Spleen (tissue), 7 donors: ENCODE results near the gene TRAPPC6A.

Experiments
- CTCF ChIP-seq, 11 experiments: fragments of 200-600 bp in 7 of 11; fragments of 450-650 bp in 4 of 11; sonication (generic) in 4 of 11; IDR thresholded peaks in 8 of 11; conservative IDR thresholded peaks in 3 of 11; 1 replicate in 7 of 11; 2 replicates in 4 of 11; pipeline versions ENCODE4 v1.4.0 to v1.8.0; 2016 to 2021; ENCODE audit warnings: antibody characterized with exemption in 11 of 11, inconsistent platforms in 4 of 11, mild to moderate bottlenecking in 1 of 11
- POLR2AphosphoS5 ChIP-seq, 3 donors: sonication (generic); formaldehyde crosslinking; IDR thresholded peaks; one replicate each; pipeline ENCODE4 v1.5.1; 2017; ENCODE audit warnings: antibody characterized with exemption in 3 of 3
- donor health status: DM: no; HTN: no; CAD: no; lungs with moderate emphysema.
- donor health status: DM: no; HTN: no; CAD: no.
- donor health status: DM: no; HTN: no; CAD: no.

GRCh38 chr19:45114116-45114515 is 63.9 kb downstream of the TRAPPC6A start:
- TF ChIP-seq POLR2AphosphoS5 (IDR thresholded peaks at IDR 0.05) (no peak), CTCF (IDR thresholded peaks at IDR 0.05 in 8 of 11, conservative IDR thresholded peaks at IDR 0.05 in 3 of 11) (no peak)
